ENCODE measurements around the gene KPNA1.
A peak's percentile ranks its signal among the peaks of the same experiment; 100 is the strongest.

The KPNA1 gene

GRCh38 chr3:122398920-122399319 is 115.8 kb downstream of the KPNA1 start:
- no peak overlapping the region for H3K4me3 ChIP-seq (ENCODE audit: control insufficient read depth in 1 of 7, extremely low read depth in 1 of 7, insufficient read depth in 4 of 7, low read depth in 2 of 7, low read length in 6 of 7)
- H3K27ac ChIP-seq (ENCODE audit: insufficient read depth in 1 of 2, low read depth in 1 of 2, low read length in 2 of 2, poor library complexity in 1 of 2, severe bottlenecking in 2 of 2), result no peak overlapping the region
- peaks cover 0 to 12% (median 7%) of the 10 kb centered on the region in 4 experiments for H3K36me3 ChIP-seq (ENCODE audit: control insufficient read depth in 4 of 4, insufficient read depth in 4 of 4, low read length in 3 of 4)
- no peak for DNase-seq
- H3K4me1 ChIP-seq (ENCODE audit: control extremely low read depth in 1 of 4, control insufficient read depth in 4 of 4, insufficient read depth in 4 of 4, low read length in 3 of 4), result peaks cover 0 to 7% (median under 1%) of the 10 kb centered on the region in 4 experiments
- ChIA-PET CTCF (interaction anchor here (0.9 to 2.2 kb wide), 3 partner anchors 11 to 280 kb away, joined by 3 to 6 read pairs (median 3); no protein-coding TSS in a partner anchor), POLR2A (no interaction called here)
- no peaks in the 10 kb centered on the region for H3K27me3 ChIP-seq (replicated peaks in 2 of 5; ENCODE audit: control insufficient read depth in 4 of 5, insufficient read depth in 5 of 5, low read length in 4 of 5)
- H3K9me3 ChIP-seq (ENCODE audit: control extremely low read depth in 1 of 5, control insufficient read depth in 4 of 5, insufficient read depth in 2 of 5, low read depth in 1 of 5, low read length in 4 of 5), result no peaks in the 10 kb centered on the region
- WGBS (ENCODE audit: insufficient coverage), result no CpG with 5 or more reads among the region's 2 CpGs

DNA sequence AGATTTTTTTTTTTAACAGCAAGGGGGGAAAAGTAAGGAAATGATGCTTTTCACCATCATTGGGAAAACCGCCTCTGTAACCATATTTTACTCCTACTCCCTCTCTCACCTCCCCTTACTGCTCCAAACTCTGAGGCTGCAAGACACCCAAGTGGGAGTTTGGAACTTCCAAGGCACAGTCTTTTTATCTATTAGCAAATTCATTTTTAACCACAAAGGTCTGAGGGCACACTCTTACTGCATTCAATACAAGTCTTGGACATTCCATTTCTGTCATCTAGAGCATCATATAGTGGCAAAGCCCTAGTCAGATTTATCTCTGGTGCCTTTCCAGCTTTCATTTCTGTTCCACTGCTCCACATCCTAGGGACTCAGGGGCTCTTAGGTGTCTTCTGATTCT is 117.5 kb downstream of the KPNA1 start:
- peaks cover 0 to 5% (median 0%) of the 10 kb centered on the region in 4 experiments for H3K36me3 ChIP-seq (ENCODE audit: control insufficient read depth in 4 of 4, insufficient read depth in 4 of 4, low read length in 3 of 4)
- no peaks in the 10 kb centered on the region for H3K27me3 ChIP-seq (replicated peaks in 2 of 5; ENCODE audit: control insufficient read depth in 4 of 5, insufficient read depth in 5 of 5, low read length in 4 of 5)
- peaks cover 0 to 10% (median 2%) of the 10 kb centered on the region in 4 experiments for H3K4me1 ChIP-seq (ENCODE audit: control extremely low read depth in 1 of 4, control insufficient read depth in 4 of 4, insufficient read depth in 4 of 4, low read length in 3 of 4)
- no peak for DNase-seq
- POLR2A ChIA-PET, result no interaction called here
- no peaks in the 10 kb centered on the region for H3K9me3 ChIP-seq (ENCODE audit: control extremely low read depth in 1 of 5, control insufficient read depth in 4 of 5, insufficient read depth in 2 of 5, low read depth in 1 of 5, low read length in 4 of 5)
- CTCF ChIA-PET, result no interaction called here
- no CpG with 5 or more reads among the region's 1 CpG for WGBS (ENCODE audit: insufficient coverage)
- no peak overlapping the region for H3K4me3 ChIP-seq (ENCODE audit: control insufficient read depth in 1 of 7, extremely low read depth in 1 of 7, insufficient read depth in 4 of 7, low read depth in 2 of 7, low read length in 6 of 7)
- H3K27ac ChIP-seq (ENCODE audit: insufficient read depth in 1 of 2, low read depth in 1 of 2, low read length in 2 of 2, poor library complexity in 1 of 2, severe bottlenecking in 2 of 2), result no peak overlapping the region

- no peak overlapping the region for H3K4me3 ChIP-seq (ENCODE audit: control insufficient read depth in 1 of 7, extremely low read depth in 1 of 7, insufficient read depth in 4 of 7, low read depth in 2 of 7, low read length in 6 of 7)
- peaks cover 0 to 5% (median 0%) of the 10 kb centered on the region in 4 experiments for H3K36me3 ChIP-seq (ENCODE audit: control insufficient read depth in 4 of 4, insufficient read depth in 4 of 4, low read length in 3 of 4)
- no peak for DNase-seq
- peaks cover 0 to 10% (median 2%) of the 10 kb centered on the region in 4 experiments for H3K4me1 ChIP-seq (ENCODE audit: control extremely low read depth in 1 of 4, control insufficient read depth in 4 of 4, insufficient read depth in 4 of 4, low read length in 3 of 4)
- ChIA-PET CTCF (interaction anchor here (1.2 kb wide), 1 partner anchor 12 kb away, joined by 3 read pairs; no protein-coding TSS in a partner anchor), POLR2A (no interaction called here)
- no peaks in the 10 kb centered on the region for H3K27me3 ChIP-seq (replicated peaks in 2 of 5; ENCODE audit: control insufficient read depth in 4 of 5, insufficient read depth in 5 of 5, low read length in 4 of 5)
- no peaks in the 10 kb centered on the region for H3K9me3 ChIP-seq (ENCODE audit: control extremely low read depth in 1 of 5, control insufficient read depth in 4 of 5, insufficient read depth in 2 of 5, low read depth in 1 of 5, low read length in 4 of 5)
- no peak overlapping the region for H3K27ac ChIP-seq (ENCODE audit: insufficient read depth in 1 of 2, low read depth in 1 of 2, low read length in 2 of 2, poor library complexity in 1 of 2, severe bottlenecking in 2 of 2)
Measured at GRCh38 chr3:122396511-122396910, 118.2 kb downstream of the KPNA1 start.

DNA sequence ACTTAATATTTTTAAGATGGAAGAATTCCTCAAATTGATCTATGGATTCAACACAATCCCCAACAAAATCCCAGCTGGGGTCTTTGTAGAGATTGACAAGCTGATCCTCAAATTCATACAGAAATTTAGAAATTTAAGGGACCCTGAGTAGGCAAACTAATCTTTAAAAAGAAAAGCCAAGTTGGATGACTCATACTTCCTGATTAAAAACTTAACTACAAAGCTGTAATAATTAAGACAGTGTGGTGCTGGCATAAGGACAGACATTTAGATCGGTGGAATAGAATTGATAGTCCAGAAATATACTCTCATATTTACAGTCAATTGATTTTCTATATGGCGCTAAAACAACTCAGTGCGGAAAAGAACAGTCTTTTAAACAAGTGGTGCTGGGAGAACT is 119.2 kb downstream of the KPNA1 start:
- CTCF ChIA-PET, result interaction anchor here (1.1 to 1.2 kb wide), 2 partner anchors 12 to 13 kb away, joined by 3 read pairs; partner anchors contain the start of genes FAM162A and MIX23
- no peaks in the 10 kb centered on the region for H3K27me3 ChIP-seq (replicated peaks in 2 of 5; ENCODE audit: control insufficient read depth in 4 of 5, insufficient read depth in 5 of 5, low read length in 4 of 5)
- peak in 2 of 3 donors; percentile 33 to 44 for DNase-seq
- H3K4me3 ChIP-seq (ENCODE audit: control insufficient read depth in 1 of 7, extremely low read depth in 1 of 7, insufficient read depth in 4 of 7, low read depth in 2 of 7, low read length in 6 of 7), result no peak overlapping the region
- H3K9me3 ChIP-seq (ENCODE audit: control extremely low read depth in 1 of 5, control insufficient read depth in 4 of 5, insufficient read depth in 2 of 5, low read depth in 1 of 5, low read length in 4 of 5), result no peaks in the 10 kb centered on the region
- POLR2A ChIA-PET, result no interaction called here
- no peak overlapping the region for H3K27ac ChIP-seq (ENCODE audit: insufficient read depth in 1 of 2, low read depth in 1 of 2, low read length in 2 of 2, poor library complexity in 1 of 2, severe bottlenecking in 2 of 2)
- H3K36me3 ChIP-seq (ENCODE audit: control insufficient read depth in 4 of 4, insufficient read depth in 4 of 4, low read length in 3 of 4), result peaks cover 0 to 5% (median 0%) of the 10 kb centered on the region in 4 experiments
- WGBS (ENCODE audit: insufficient coverage), result no CpG with 5 or more reads among the region's 3 CpGs
- H3K4me1 ChIP-seq (ENCODE audit: control extremely low read depth in 1 of 4, control insufficient read depth in 4 of 4, insufficient read depth in 4 of 4, low read length in 3 of 4), result peaks cover 0 to 10% (median 2%) of the 10 kb centered on the region in 4 experiments

GRCh38 chr3:122394173-122394572 is 120.6 kb downstream of the KPNA1 start:
- peaks cover 0 to 10% (median 2%) of the 10 kb centered on the region in 4 experiments for H3K4me1 ChIP-seq (ENCODE audit: control extremely low read depth in 1 of 4, control insufficient read depth in 4 of 4, insufficient read depth in 4 of 4, low read length in 3 of 4)
- H3K9me3 ChIP-seq (ENCODE audit: control extremely low read depth in 1 of 5, control insufficient read depth in 4 of 5, insufficient read depth in 2 of 5, low read depth in 1 of 5, low read length in 4 of 5), result no peaks in the 10 kb centered on the region
- ChIA-PET CTCF (interaction anchor here (0.6 to 2.6 kb wide), 8 partner anchors 9 to 285 kb away, joined by 3 to 16 read pairs (median 8); no protein-coding TSS in a partner anchor), POLR2A (no interaction called here)
- no peak for DNase-seq
- no peaks in the 10 kb centered on the region for H3K27me3 ChIP-seq (replicated peaks in 2 of 5; ENCODE audit: control insufficient read depth in 4 of 5, insufficient read depth in 5 of 5, low read length in 4 of 5)
- no peak overlapping the region for H3K27ac ChIP-seq (ENCODE audit: insufficient read depth in 1 of 2, low read depth in 1 of 2, low read length in 2 of 2, poor library complexity in 1 of 2, severe bottlenecking in 2 of 2)
- H3K36me3 ChIP-seq (ENCODE audit: control insufficient read depth in 4 of 4, insufficient read depth in 4 of 4, low read length in 3 of 4), result peaks cover 0 to 5% (median 0%) of the 10 kb centered on the region in 4 experiments
- WGBS (ENCODE audit: insufficient coverage), result no CpG with 5 or more reads among the region's 1 CpG
- H3K4me3 ChIP-seq (ENCODE audit: control insufficient read depth in 1 of 7, extremely low read depth in 1 of 7, insufficient read depth in 4 of 7, low read depth in 2 of 7, low read length in 6 of 7), result no peak overlapping the region

DNA sequence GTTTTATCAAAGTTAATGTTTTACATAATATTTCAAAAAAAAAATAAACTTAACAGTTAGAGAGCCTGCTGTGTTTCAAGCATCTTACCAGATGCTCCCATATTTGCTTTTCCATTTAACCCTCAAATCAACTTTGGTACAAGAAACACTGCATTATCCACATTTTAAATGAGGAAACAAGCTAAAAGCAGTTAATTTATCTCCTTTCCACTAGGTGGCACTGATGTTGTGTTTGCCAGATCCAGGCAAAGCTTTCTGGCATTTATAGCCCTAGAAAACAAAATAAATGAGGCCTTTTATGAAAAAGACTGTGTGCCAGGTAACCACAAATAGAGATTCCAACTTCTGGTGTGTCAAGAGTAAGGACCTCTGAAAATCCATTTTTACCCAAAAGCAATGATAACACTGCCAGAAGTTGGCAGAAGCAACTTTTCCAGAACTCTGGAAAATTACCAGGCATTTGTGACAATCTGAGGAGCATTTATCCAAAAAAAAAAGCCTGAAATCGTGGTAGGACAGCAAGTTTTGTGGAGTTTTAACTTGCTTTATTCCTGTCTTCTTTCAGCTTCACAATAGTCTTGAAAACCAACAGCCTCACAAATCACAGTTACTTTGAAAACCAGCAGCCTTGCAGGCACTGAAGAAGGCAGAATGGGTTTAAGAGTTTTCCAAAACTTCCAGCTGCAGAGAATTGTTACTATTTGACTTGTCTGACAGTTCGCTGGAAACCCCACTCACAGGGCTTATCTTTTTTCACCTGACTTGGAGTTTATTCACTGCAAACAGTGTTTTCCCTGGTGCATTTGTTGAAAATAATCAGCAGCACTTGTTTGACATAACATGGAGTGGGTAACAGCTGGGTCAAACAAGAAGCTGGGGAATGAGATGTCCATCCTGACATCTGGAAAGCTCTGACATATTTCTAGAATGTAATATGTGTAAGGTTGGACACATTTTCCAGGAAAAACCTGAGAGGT is 121.6 kb downstream of the KPNA1 start:
- no peak overlapping the region for H3K27ac ChIP-seq (ENCODE audit: insufficient read depth in 1 of 2, low read depth in 1 of 2, low read length in 2 of 2, poor library complexity in 1 of 2, severe bottlenecking in 2 of 2)
- peaks cover 0 to 5% (median 0%) of the 10 kb centered on the region in 4 experiments for H3K36me3 ChIP-seq (ENCODE audit: control insufficient read depth in 4 of 4, insufficient read depth in 4 of 4, low read length in 3 of 4)
- peaks cover 0 to 10% (median 2%) of the 10 kb centered on the region in 4 experiments for H3K4me1 ChIP-seq (ENCODE audit: control extremely low read depth in 1 of 4, control insufficient read depth in 4 of 4, insufficient read depth in 4 of 4, low read length in 3 of 4)
- WGBS (ENCODE audit: insufficient coverage), result 100% methylated on average over 1 of the region's 2 CpGs
- POLR2A ChIA-PET, result interaction anchor here (0.7 to 1.2 kb wide), 2 partner anchors 23 to 135 kb away, joined by 3 to 4 read pairs; partner anchors contain the start of gene WDR5B
- no peak overlapping the region for H3K4me3 ChIP-seq (ENCODE audit: control insufficient read depth in 1 of 7, extremely low read depth in 1 of 7, insufficient read depth in 4 of 7, low read depth in 2 of 7, low read length in 6 of 7)
- H3K27me3 ChIP-seq (replicated peaks in 2 of 5; ENCODE audit: control insufficient read depth in 4 of 5, insufficient read depth in 5 of 5, low read length in 4 of 5), result no peaks in the 10 kb centered on the region
- CTCF ChIA-PET, result interaction anchor here (0.6 to 2.6 kb wide), 19 partner anchors 9 to 635 kb away, joined by 3 to 16 read pairs (median 4); partner anchors contain the start of genes FAM162A, MIX23 and WDR5B
- DNase-seq, result peak; percentile 61 to 79 (median 79)
- H3K9me3 ChIP-seq (ENCODE audit: control extremely low read depth in 1 of 5, control insufficient read depth in 4 of 5, insufficient read depth in 2 of 5, low read depth in 1 of 5, low read length in 4 of 5), result no peaks in the 10 kb centered on the region

Data from common myeloid progenitor, CD34-positive (primary cell).